Measurements from ENCODE around the gene AHCYL2. TPM values are rescaled to one million over a fixed set of nuclear protein-coding genes. Genes with fewer than 3 reads are reported as not detected.

AHCYL2 gene
- total and polyA plus RNA-seq, 2 donors (not counting 3 experiments of a cell fraction or from before 2014, with no cell fraction given): 10.8 to 13.5 TPM

GRCh38 chr7:129464194-129464593 lies 239.4 kb downstream of the AHCYL2 start:
- H4K20me1 ChIP-seq (replicated peaks; ENCODE audit: control insufficient read depth, extremely low read depth, insufficient read depth, low read length): no peaks in the 10 kb centered on the region
- no peak overlapping the region for H2AFZ ChIP-seq (ENCODE audit: low read depth, low read length)
- POLR2A ChIA-PET: no interaction called here
- intact Hi-C loops (cut with micrococcal nuclease): no loop called here
- no peaks in the 10 kb centered on the region for H3K9me3 ChIP-seq (replicated peaks; ENCODE audit: control insufficient read depth, insufficient read depth, low read length)
- no peak overlapping the region for H3K4me2 ChIP-seq (ENCODE audit: insufficient read depth, low read length)
- H3K9ac ChIP-seq (replicated peaks; ENCODE audit: extremely low read depth, insufficient read depth, low read length): no peak overlapping the region
- no peak overlapping the region for H3K27ac ChIP-seq (ENCODE audit: insufficient read depth, low read depth, low read length)
- H3K27me3 ChIP-seq (ENCODE audit: control insufficient read depth in 2 of 2, insufficient read depth in 2 of 2, low read length in 2 of 2): no peaks in the 10 kb centered on the region
- no peak for DNase-seq (ENCODE audit: low read depth, low spot score)
- TF ChIP-seq MYC (IDR thresholded peaks at IDR 0.05; ENCODE audit: low read depth, low read length) (no peak), CTCF (IDR thresholded peaks at IDR 0.05; ENCODE audit: extremely low read depth in 1 of 2, insufficient read depth in 1 of 2, low read depth in 1 of 2, low read length in 2 of 2) (no peak), EZH2 (IDR thresholded peaks at IDR 0.05; ENCODE audit: borderline replicate concordance, low read depth, low read length, severe bottlenecking) (no peak), GATA2 (IDR thresholded peaks at IDR 0.05; ENCODE audit: insufficient read depth, insufficient read length, low read depth, low read length) (no peak), FOS (IDR thresholded peaks at IDR 0.05; ENCODE audit: borderline replicate concordance, insufficient read depth, low read length) (no peak), POLR2A (IDR thresholded peaks at IDR 0.05; ENCODE audit: low read depth, low read length) (no peak), JUN (IDR thresholded peaks at IDR 0.05; ENCODE audit: borderline replicate concordance, insufficient read depth, insufficient read length, low read depth) (no peak), POLR2AphosphoS5 (IDR thresholded peaks at IDR 0.05; ENCODE audit: insufficient read depth, low read depth, low read length) (no peak)
- TF ChIP-seq, protein P1, sequence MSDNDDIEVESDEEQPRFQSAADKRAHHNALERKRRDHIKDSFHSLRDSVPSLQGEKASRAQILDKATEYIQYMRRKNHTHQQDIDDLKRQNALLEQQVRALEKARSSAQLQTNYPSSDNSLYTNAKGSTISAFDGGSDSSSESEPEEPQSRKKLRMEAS (IDR thresholded peaks at IDR 0.05; ENCODE audit: insufficient read depth, insufficient read length): no peak
- CTCF ChIA-PET: interaction anchor here (0.7 to 11.6 kb wide), 6 partner anchors 12 to 240 kb away, joined by 3 to 321 read pairs (median 4); no protein-coding TSS in a partner anchor
- H3K36me3 ChIP-seq (ENCODE audit: control insufficient read depth in 2 of 2, extremely low read depth in 1 of 2, insufficient read depth in 2 of 2, low read length in 2 of 2): peaks cover 2 to 5% of the 10 kb centered on the region in 2 experiments
- H3K4me1 ChIP-seq (ENCODE audit: control insufficient read depth, extremely low read depth, insufficient read depth, low read length): no peaks in the 10 kb centered on the region
- dilution Hi-C loops (cut with MboI; ENCODE audit: extremely low pct_ligation_motif_present, low sequenced_read_pairs): no loop called here
- no peaks in the 10 kb centered on the region for H3K9me1 ChIP-seq (replicated peaks; ENCODE audit: control insufficient read depth, extremely low read depth, insufficient read depth, low read length)
- no peak for FAIRE-seq
- no TSS peak for BruUV-seq (replicated peaks)
- H3K79me2 ChIP-seq (ENCODE audit: control insufficient read depth, insufficient read depth, low read length): no peaks in the 10 kb centered on the region
- H3K4me3 ChIP-seq (replicated peaks in 1 of 3; ENCODE audit: insufficient read depth in 1 of 3, low read depth in 1 of 3, low read length in 3 of 3): no peak overlapping the region
